Activated CD4-positive, alpha-beta T cell treated with anti-CD3 and anti-CD28 coated beads, Interleukin-2, Interleukin-4, amounts not matched to agents 100 ng/mL and 50 ng/mL, durations not matched to agents 16 hours and 8 hours (primary cell): ENCODE measurements around the gene APOL6.
"Not testable (repeated sequence)": the region's sequence is repeated elsewhere in the genome, so short reads cannot be mapped to it uniquely, and the experiment has no call there.

Experiments
- DNase-seq: peaks from one replicate; pipeline ENCODE4 v3.0.0-alpha.2; 2020; ENCODE audit warnings: low spot score

Gene APOL6

GRCh38 chr22:35679492-35679891 is 31.2 kb downstream of the APOL6 start:
- not testable (repeated sequence) for DNase-seq

- DNase-seq, result no peak
Observed at GRCh38 chr22:35681454-35682052, 33.3 kb downstream of the APOL6 start.

GRCh38 chr22:35683560-35683959 is 35.3 kb downstream of the APOL6 start:
- DNase-seq, result no peak

GRCh38 chr22:35684270-35684700 is 36.0 kb downstream of the APOL6 start:
- no peak for DNase-seq

GRCh38 chr22:35684732-35685131 is 36.5 kb downstream of the APOL6 start:
- no peak for DNase-seq

GRCh38 chr22:35685731-35686130 is 37.5 kb downstream of the APOL6 start:
- no peak for DNase-seq

GRCh38 chr22:35686298-35686697 is 38.1 kb downstream of the APOL6 start:
- no peak for DNase-seq

- DNase-seq, result no peak
Observed at GRCh38 chr22:35687461-35687860, 39.2 kb downstream of the APOL6 start.

GRCh38 chr22:35688913-35689675 is 40.8 kb downstream of the APOL6 start:
- DNase-seq, result no peak

GRCh38 chr22:35690001-35690400 is 41.8 kb downstream of the APOL6 start:
- DNase-seq, result no peak

GRCh38 chr22:35695202-35695601 is 47.0 kb downstream of the APOL6 start:
- no peak for DNase-seq

- no peak for DNase-seq
Observed at GRCh38 chr22:35697142-35697541, 48.9 kb downstream of the APOL6 start.

GRCh38 chr22:35699852-35700251 is 51.6 kb downstream of the APOL6 start:
- not testable (repeated sequence) for DNase-seq

GRCh38 chr22:35703861-35704584 is 55.8 kb downstream of the APOL6 start:
- no peak for DNase-seq

- DNase-seq, result no peak
Observed at GRCh38 chr22:35705141-35705540, 56.9 kb downstream of the APOL6 start.

GRCh38 chr22:35708453-35708852 is 60.2 kb downstream of the APOL6 start:
- DNase-seq, result no peak

GRCh38 chr22:35708917-35709316 is 60.7 kb downstream of the APOL6 start:
- DNase-seq, result no peak

- DNase-seq, result no peak
Observed at GRCh38 chr22:35711336-35711735, 63.1 kb downstream of the APOL6 start.

GRCh38 chr22:35712672-35713071 is 64.4 kb downstream of the APOL6 start:
- DNase-seq, result no peak

GRCh38 chr22:35717572-35717971 is 69.3 kb downstream of the APOL6 start, which contains the start of gene APOL5:
Gene APOL5 (plus strand): TSS chr22:35717872. CDS start chr22:35717872, 0 bp downstream.
- DNase-seq, result no peak
